ENCODE measurements around the gene FABP3.

Gene FABP3

DNA sequence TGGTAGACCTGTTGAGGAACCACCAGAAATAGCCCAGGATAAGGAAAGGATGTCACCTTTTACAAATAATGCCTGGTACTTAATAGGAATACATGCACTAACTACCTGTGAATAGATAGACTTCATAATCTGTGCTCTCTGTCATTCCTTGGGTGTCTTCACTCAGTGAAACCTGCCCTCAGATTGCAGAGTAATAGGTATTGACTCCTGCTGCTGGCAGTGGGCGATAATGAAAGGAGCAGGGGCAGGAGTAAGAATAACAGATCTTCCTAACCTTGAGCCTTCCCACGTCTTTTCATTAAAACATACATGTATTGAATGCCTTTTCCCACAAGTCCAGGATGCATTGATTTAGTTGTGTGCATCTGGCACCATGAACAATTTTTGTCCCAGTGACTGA lies 16.4 kb downstream of the FABP3 start:
- Histone ChIP-seq H3K27ac (ENCODE audit: insufficient read depth, low read depth, low read length, poor library complexity, severe bottlenecking) (no peak overlapping the region), H3K4me1 (ENCODE audit: control insufficient read depth, insufficient read depth, low read length) (no peaks in the 10 kb centered on the region), H3K36me3 (ENCODE audit: control insufficient read depth, insufficient read depth, low read length) (peaks cover 5% of the 10 kb centered on the region), H3K9me3 (ENCODE audit: control insufficient read depth, low read length) (no peaks in the 10 kb centered on the region), H3K27me3 (ENCODE audit: control insufficient read depth, insufficient read depth, low read length, poor library complexity, severe bottlenecking) (no peaks in the 10 kb centered on the region), H3K4me3 (ENCODE audit: insufficient read depth, low read depth, low read length) (no peak overlapping the region)
- 93 to 100% methylated on average over 2 of the region's 2 CpGs for WGBS, 2 experiments

DNA sequence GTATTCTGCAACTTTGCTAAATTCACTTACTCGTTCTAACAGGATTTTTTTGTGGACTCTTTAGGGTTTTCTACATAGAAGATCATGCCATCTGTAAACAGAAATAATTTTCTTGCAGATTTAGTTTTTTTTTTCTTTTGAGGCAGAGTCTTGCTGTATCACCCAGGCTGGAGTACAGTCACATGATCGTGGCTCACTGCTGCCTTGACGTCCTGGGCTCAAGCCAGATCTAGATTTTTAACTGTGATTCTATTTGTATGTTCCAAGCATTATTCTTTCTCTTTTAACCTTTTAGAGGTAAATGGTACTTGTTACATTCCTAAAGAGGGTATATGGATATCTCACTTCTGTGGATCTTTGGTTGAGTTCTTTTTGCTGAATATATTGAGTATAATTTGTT lies 18.6 kb downstream of the FABP3 start:
- Histone ChIP-seq H3K4me3 (ENCODE audit: insufficient read depth, low read depth, low read length) (no peak overlapping the region), H3K27ac (ENCODE audit: insufficient read depth, low read depth, low read length, poor library complexity, severe bottlenecking) (no peak overlapping the region), H3K4me1 (ENCODE audit: control insufficient read depth, insufficient read depth, low read length) (no peaks in the 10 kb centered on the region), H3K27me3 (ENCODE audit: control insufficient read depth, insufficient read depth, low read length, poor library complexity, severe bottlenecking) (no peaks in the 10 kb centered on the region), H3K36me3 (ENCODE audit: control insufficient read depth, insufficient read depth, low read length) (peaks cover 5% of the 10 kb centered on the region), H3K9me3 (ENCODE audit: control insufficient read depth, low read length) (no peaks in the 10 kb centered on the region)
- WGBS, 2 experiments, result 91 to 97% methylated on average over 3 of the region's 3 CpGs

DNA sequence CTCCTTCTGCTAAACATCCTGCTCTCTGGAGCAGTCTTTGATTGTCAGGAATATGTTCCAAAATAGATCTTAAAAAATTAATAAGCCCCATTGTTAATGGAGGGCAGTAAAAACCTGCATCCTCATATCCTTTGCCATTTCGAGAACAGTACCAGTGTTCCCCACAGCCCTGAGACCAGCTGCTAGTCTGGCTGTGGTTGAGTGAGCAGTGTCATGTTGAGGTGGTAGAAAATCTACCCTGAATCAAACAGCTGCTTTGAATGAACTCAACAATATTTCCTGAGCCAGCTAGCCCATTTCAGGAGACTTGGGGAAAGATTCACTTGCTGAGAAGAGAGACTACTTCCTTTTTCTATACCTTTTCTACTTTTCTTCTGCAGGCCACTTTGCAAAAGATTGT lies 24.4 kb downstream of the FABP3 start:
- peaks cover 8% of the 10 kb centered on the region for H3K36me3 ChIP-seq (ENCODE audit: control insufficient read depth, insufficient read depth, low read length)
- H3K9me3 ChIP-seq (ENCODE audit: control insufficient read depth, low read length), result no peaks in the 10 kb centered on the region
- H3K27me3 ChIP-seq (ENCODE audit: control insufficient read depth, insufficient read depth, low read length, poor library complexity, severe bottlenecking), result no peaks in the 10 kb centered on the region
- 100% methylated on average over 1 of the region's 1 CpG for WGBS, 2 experiments
- H3K4me1 ChIP-seq (ENCODE audit: control insufficient read depth, insufficient read depth, low read length), result no peaks in the 10 kb centered on the region
- H3K27ac ChIP-seq (ENCODE audit: insufficient read depth, low read depth, low read length, poor library complexity, severe bottlenecking), result no peak overlapping the region
- H3K4me3 ChIP-seq (ENCODE audit: insufficient read depth, low read depth, low read length), result no peak overlapping the region

DNA sequence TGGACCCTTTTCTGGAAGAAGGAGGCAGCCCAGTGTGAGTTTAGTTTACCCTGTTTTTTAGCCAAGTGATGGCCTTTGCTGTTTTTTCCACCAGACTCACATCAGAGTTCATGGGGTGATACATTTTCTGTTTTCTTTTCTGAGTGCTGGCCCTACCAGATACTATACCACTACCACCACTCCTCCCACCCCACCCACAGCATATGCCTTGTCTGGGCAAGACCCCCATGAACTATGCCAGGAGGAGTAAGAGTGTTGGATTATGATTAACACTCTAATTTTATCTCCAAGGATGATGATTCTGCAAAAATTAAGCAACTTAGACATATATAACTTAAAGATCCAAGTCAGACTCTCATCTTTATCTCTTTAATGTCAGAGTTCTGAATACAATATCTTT lies 26.1 kb downstream of the FABP3 start:
- Histone ChIP-seq H3K36me3 (ENCODE audit: control insufficient read depth, insufficient read depth, low read length) (peaks cover 4% of the 10 kb centered on the region), H3K4me1 (ENCODE audit: control insufficient read depth, insufficient read depth, low read length) (no peaks in the 10 kb centered on the region), H3K27me3 (ENCODE audit: control insufficient read depth, insufficient read depth, low read length, poor library complexity, severe bottlenecking) (no peaks in the 10 kb centered on the region), H3K4me3 (ENCODE audit: insufficient read depth, low read depth, low read length) (no peak overlapping the region), H3K27ac (ENCODE audit: insufficient read depth, low read depth, low read length, poor library complexity, severe bottlenecking) (no peak overlapping the region), H3K9me3 (ENCODE audit: control insufficient read depth, low read length) (no peaks in the 10 kb centered on the region)

DNA sequence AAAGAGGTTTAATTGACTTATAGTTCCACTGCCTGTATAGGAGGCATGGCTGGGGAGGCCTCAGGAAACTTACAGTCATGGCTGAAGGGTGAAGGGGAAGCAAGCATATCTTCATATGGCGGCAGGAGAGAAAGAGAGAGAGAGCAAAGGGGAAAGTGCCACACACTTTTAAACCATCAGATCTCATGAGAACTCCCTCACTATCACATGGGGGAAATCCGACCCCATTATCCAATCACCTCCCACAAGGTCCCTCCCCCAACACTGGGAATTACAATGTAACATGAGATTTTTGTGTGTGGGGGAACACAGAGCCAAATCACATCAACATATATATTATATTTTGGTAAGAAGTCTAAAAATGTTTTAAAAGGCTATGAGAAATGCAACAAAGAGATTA lies 27.2 kb downstream of the FABP3 start:
- Histone ChIP-seq H3K36me3 (ENCODE audit: control insufficient read depth, insufficient read depth, low read length) (peaks cover 4% of the 10 kb centered on the region), H3K27ac (ENCODE audit: insufficient read depth, low read depth, low read length, poor library complexity, severe bottlenecking) (no peak overlapping the region), H3K4me3 (ENCODE audit: insufficient read depth, low read depth, low read length) (no peak overlapping the region), H3K27me3 (ENCODE audit: control insufficient read depth, insufficient read depth, low read length, poor library complexity, severe bottlenecking) (no peaks in the 10 kb centered on the region), H3K9me3 (ENCODE audit: control insufficient read depth, low read length) (no peaks in the 10 kb centered on the region), H3K4me1 (ENCODE audit: control insufficient read depth, insufficient read depth, low read length) (no peaks in the 10 kb centered on the region)
- 80% methylated on average over 1 of the region's 2 CpGs; no CpG with 5 or more reads in 1 of the 2 experiments for WGBS, 2 experiments

DNA sequence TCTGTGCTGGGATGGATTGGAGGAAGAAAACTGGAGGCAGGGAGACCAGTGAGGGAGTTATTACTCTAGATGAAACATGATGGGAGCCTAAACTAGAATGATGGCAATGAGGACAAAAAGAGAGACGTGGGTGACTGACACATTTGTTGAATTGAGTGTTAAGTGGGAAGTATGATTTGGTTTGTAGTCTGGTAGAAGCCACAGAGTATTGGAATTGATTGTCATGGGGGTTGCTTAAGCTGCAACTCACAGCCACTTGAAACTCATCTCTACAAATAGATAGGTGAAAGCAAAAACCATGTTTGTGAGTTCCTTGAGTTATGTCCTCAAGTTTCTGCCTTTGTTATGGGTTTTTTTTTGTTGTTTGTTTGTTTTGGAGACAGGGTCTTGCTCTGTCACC lies 28.4 kb downstream of the FABP3 start:
- H3K9me3 ChIP-seq (ENCODE audit: control insufficient read depth, low read length), result no peaks in the 10 kb centered on the region

DNA sequence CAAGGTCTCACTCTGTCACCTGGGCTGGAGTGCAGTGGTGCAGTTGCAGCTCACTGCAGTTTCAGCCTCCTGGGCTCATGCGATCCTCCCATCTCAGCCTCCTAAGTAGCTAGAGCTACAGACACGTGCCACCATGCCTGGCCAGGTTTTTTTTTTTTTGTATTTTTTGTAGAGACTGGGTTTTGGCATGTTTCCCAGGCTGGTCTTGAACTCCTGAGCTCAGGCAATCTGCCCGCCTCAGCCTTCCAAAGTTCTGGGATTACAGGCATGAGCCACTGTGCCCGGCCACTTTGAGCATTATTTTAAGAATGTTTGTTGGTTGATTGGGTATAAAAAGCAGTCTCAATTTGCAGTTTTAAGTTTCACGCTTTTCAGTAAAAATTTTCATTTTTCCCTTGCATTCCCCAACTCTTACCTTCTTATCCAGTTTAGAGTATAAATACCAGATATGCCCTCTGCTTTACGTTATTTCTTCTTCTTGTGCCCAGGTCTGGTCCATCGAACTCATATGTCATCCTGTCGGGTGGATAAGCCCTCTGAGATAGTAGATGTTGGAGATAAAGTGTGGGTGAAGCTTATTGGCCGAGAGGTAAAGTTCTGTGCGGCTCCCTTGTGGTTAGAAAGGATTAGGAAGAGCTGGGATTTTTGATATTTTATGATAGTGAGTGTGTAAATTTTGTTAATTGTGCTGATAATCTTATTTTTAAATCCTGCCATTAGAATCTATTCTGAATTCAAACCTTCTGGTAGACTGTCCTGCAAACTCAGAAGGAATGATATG lies 36.0 kb downstream of the FABP3 start:
- no peaks in the 10 kb centered on the region for H3K4me1 ChIP-seq (ENCODE audit: control insufficient read depth, insufficient read depth, low read length)
- no peaks in the 10 kb centered on the region for H3K36me3 ChIP-seq (ENCODE audit: control insufficient read depth, insufficient read depth, low read length)
- no peak overlapping the region for H3K27ac ChIP-seq (ENCODE audit: insufficient read depth, low read depth, low read length, poor library complexity, severe bottlenecking)
- H3K4me3 ChIP-seq (ENCODE audit: insufficient read depth, low read depth, low read length), result no peak overlapping the region
- no peaks in the 10 kb centered on the region for H3K27me3 ChIP-seq (ENCODE audit: control insufficient read depth, insufficient read depth, low read length, poor library complexity, severe bottlenecking)
- 84 to 87% methylated on average over 10 of the region's 10 CpGs for WGBS, 2 experiments
- no peaks in the 10 kb centered on the region for H3K9me3 ChIP-seq (ENCODE audit: control insufficient read depth, low read length)

More for the DNA sequence above, 28.4 kb downstream of the FABP3 start:
- Histone ChIP-seq H3K36me3 (ENCODE audit: control insufficient read depth, insufficient read depth, low read length) (peaks cover 4% of the 10 kb centered on the region), H3K4me3 (ENCODE audit: insufficient read depth, low read depth, low read length) (no peak overlapping the region), H3K27me3 (ENCODE audit: control insufficient read depth, insufficient read depth, low read length, poor library complexity, severe bottlenecking) (no peaks in the 10 kb centered on the region), H3K27ac (ENCODE audit: insufficient read depth, low read depth, low read length, poor library complexity, severe bottlenecking) (no peak overlapping the region), H3K4me1 (ENCODE audit: control insufficient read depth, insufficient read depth, low read length) (no peaks in the 10 kb centered on the region)
- 0% methylated on average over 1 of the region's 1 CpG for WGBS, 2 experiments

DNA sequence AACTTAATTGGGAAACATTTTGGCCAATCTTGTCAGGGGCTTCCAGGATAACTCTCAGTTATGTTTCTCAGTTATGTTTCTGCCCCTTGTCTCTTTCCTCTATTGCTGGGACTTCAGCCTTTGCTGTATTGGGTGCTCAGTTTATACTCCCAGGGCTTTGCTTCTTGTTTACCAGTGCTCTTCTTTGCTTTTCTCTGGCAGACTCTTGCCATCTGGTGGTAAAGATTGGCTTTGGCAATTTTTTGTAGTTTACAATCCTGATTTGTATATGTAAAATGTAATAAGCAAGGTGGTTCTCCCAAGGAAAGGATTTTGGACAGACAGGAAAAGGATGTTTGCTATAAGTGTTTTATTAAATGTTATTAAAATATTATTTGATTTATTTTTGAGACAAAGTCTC lies 37.9 kb downstream of the FABP3 start:
- Histone ChIP-seq H3K4me1 (ENCODE audit: control insufficient read depth, insufficient read depth, low read length) (no peaks in the 10 kb centered on the region), H3K36me3 (ENCODE audit: control insufficient read depth, insufficient read depth, low read length) (no peaks in the 10 kb centered on the region), H3K4me3 (ENCODE audit: insufficient read depth, low read depth, low read length) (no peak overlapping the region), H3K9me3 (ENCODE audit: control insufficient read depth, low read length) (no peaks in the 10 kb centered on the region), H3K27ac (ENCODE audit: insufficient read depth, low read depth, low read length, poor library complexity, severe bottlenecking) (no peak overlapping the region), H3K27me3 (ENCODE audit: control insufficient read depth, insufficient read depth, low read length, poor library complexity, severe bottlenecking) (no peaks in the 10 kb centered on the region)

DNA sequence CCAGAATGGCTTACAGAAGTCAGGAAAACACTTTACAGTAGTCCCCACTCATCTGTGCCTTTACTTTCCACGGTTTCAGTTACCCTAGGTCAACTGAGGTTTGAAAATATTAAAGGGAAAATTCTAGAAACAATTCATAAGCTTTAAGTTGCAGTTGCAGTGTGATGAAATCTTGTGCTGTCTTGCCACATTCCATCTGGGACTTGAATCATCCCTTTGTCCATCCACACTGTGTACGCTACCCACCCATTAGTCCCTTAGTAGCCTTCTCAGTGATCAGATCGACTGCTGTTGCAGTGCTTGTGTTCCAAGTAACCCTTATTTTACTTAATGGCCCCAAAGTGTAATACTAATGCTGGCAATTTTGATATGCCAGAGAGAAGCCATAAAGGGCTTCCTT lies 45.5 kb downstream of the FABP3 start:
- peaks cover 5% of the 10 kb centered on the region for H3K36me3 ChIP-seq (ENCODE audit: control insufficient read depth, insufficient read depth, low read length)
- 93 to 95% methylated on average over 3 of the region's 3 CpGs for WGBS, 2 experiments
- H3K27ac ChIP-seq (ENCODE audit: insufficient read depth, low read depth, low read length, poor library complexity, severe bottlenecking), result no peak overlapping the region

DNA sequence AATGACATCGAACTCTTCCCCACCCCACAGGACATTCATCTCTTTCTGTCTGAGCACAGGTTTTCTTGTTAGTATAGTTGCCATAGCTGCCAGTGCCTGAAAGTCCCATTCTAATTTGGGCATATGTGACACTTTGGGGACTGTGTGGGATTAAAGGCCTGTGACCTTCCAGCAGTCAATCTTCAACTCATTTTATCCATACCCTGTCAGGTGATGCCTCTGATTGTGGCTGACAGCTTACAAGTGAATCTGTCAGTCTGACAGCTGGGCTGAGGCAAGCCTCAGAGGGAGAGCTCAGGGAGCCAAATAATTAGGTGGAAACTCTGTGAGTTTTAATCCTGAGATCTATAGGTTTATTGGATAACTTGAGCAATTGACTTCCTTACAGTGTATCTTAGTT lies 46.4 kb downstream of the FABP3 start:
- Histone ChIP-seq H3K9me3 (ENCODE audit: control insufficient read depth, low read length) (no peaks in the 10 kb centered on the region), H3K27ac (ENCODE audit: insufficient read depth, low read depth, low read length, poor library complexity, severe bottlenecking) (no peak overlapping the region)

More for the DNA sequence above, 45.5 kb downstream of the FABP3 start:
- Histone ChIP-seq H3K4me3 (ENCODE audit: insufficient read depth, low read depth, low read length) (no peak overlapping the region), H3K9me3 (ENCODE audit: control insufficient read depth, low read length) (no peaks in the 10 kb centered on the region), H3K27me3 (ENCODE audit: control insufficient read depth, insufficient read depth, low read length, poor library complexity, severe bottlenecking) (no peaks in the 10 kb centered on the region), H3K4me1 (ENCODE audit: control insufficient read depth, insufficient read depth, low read length) (no peaks in the 10 kb centered on the region)

More for the DNA sequence above, 46.4 kb downstream of the FABP3 start:
- Histone ChIP-seq H3K4me3 (ENCODE audit: insufficient read depth, low read depth, low read length) (no peak overlapping the region), H3K27me3 (ENCODE audit: control insufficient read depth, insufficient read depth, low read length, poor library complexity, severe bottlenecking) (no peaks in the 10 kb centered on the region), H3K36me3 (ENCODE audit: control insufficient read depth, insufficient read depth, low read length) (peaks cover 5% of the 10 kb centered on the region), H3K4me1 (ENCODE audit: control insufficient read depth, insufficient read depth, low read length) (no peaks in the 10 kb centered on the region)
- WGBS, 2 experiments, result 90% methylated on average over 1 of the region's 1 CpG; no CpG with 5 or more reads in 1 of the 2 experiments

All from ectodermal cell (in vitro differentiated cells).